K562 (cell line): ENCODE data around the gene WWOX. TPM values are rescaled to one million over a fixed set of nuclear protein-coding genes. Genes with fewer than 3 reads are reported as not detected.

Experiments used
- HOMEZ ChIP-seq: fragments of 250-450 bp; sonication (Bioruptor Pico); IDR thresholded peaks from 2 replicates; pipeline ENCODE4 v1.4.0; 2020; ENCODE audit warnings: mild to moderate bottlenecking, moderate library complexity
- STAT6 ChIP-seq: sonication (generic); formaldehyde crosslinking; IDR thresholded peaks from 2 replicates; pipeline ENCODE4 v1.8.1; 2023; ENCODE audit warnings: mild to moderate bottlenecking, missing genetic modification reagents
- ZNF277 ChIP-seq: fragments of 250-450 bp; sonication (Bioruptor Pico); IDR thresholded peaks from 2 replicates; pipeline ENCODE4 v1.8.0; 2022; ENCODE audit warnings: inconsistent platforms, mild to moderate bottlenecking, moderate library complexity, borderline replicate concordance
- polyA plus RNA-seq, 8 experiments: library from polyadenylated mRNA; depleted of rRNA in 4 of 8; stranded (reverse) in 5 of 8; unstranded in 3 of 8; fragments of >200 nt; fragmentation: Nextera tagmentation in 2 of 8; fragmentation: Illumina TruSeq in 1 of 8; extraction: Ambion mirVana in 2 of 8; extraction: Trizol in 1 of 8; gene quantifications; 2 replicates each; pipeline versions ENCODE4 v1.2.1 to v1.2.3, GENCODE V29; 2011 to 2014; ENCODE audit warnings: inconsistent platforms in 1 of 8, missing spikeins in 1 of 8
- total RNA-seq, 7 experiments: library from RNA; depleted of rRNA in 6 of 7; stranded (reverse); fragments of >200 nt in 6 of 7; fragmentation: Illumina TruSeq in 2 of 7; extraction: Trizol in 2 of 7; gene quantifications; 2 replicates each; pipeline versions ENCODE4 v1.2.1 to v1.2.3, GENCODE V29; 2011 to 2021; ENCODE audit warnings: low replicate concordance in 1 of 7

WWOX gene
- total and polyA plus RNA-seq, 9 of the 15 experiments (the other 6 are each of a cell fraction or from before 2014, with no cell fraction given), result 1.6 to 22.7 (median 8.1) TPM

GRCh38 chr16:79082970-79083369, 983.5 kb downstream of the WWOX start (continued):
- TF ChIP-seq STAT6 (CRISPR knock-in tag) (no peak), HOMEZ (CRISPR knock-in tag) (no peak), ZNF277 (no peak)
